Suprapubic skin (tissue), 4 donors: Measurements from ENCODE around the gene PNP.

Experiments used
- POLR2A ChIP-seq, 2 donors: fragments of 450-650 bp; IDR thresholded peaks; one replicate each; pipeline ENCODE4 v1.6.1; 2017; ENCODE audit warnings: antibody characterized with exemption in 2 of 2, mild to moderate bottlenecking in 2 of 2, moderate library complexity in 2 of 2
- POLR2AphosphoS5 ChIP-seq, 3 donors: sonication (generic); formaldehyde crosslinking; IDR thresholded peaks; one replicate each; pipeline ENCODE4 v1.6.1; 2017; ENCODE audit warnings: antibody characterized with exemption in 3 of 3

DNA sequence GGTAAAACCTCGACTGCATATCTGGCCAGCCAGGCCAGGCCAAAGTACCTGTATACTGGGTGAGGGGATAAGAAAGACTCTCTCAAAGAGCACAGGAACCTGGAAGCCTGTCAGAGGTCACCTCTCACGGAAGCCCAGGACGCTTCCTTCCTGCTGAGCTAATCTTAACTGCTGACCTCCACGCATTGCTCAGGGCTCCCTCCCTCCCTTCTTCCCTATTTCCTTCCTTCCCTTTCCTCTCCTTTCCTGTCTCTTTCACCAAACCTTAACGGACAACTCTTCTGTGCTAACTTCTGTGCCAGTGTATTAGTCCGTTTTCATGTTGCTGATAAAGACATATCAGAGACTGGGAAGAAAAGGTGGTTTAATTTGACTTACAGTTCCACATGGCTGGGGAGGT is 21.4 kb downstream of the PNP start:
- TF ChIP-seq POLR2A (IDR thresholded peaks at IDR 0.05) (no peak), POLR2AphosphoS5 (IDR thresholded peaks at IDR 0.05) (no peak)
